TTC549 (cell line): Measurements from ENCODE around the gene OR1E2.
"Not testable (repeated sequence)": the region's sequence is repeated elsewhere in the genome, so short reads cannot be mapped to it uniquely, and the experiment has no call there.

Experiments
- FAIRE-seq: peaks from 2 replicates; lab custom pipeline; 2012; peaks lifted over from hg19 to GRCh38; lab: Jason Lieb, UNC

OR1E2 gene, protein sequence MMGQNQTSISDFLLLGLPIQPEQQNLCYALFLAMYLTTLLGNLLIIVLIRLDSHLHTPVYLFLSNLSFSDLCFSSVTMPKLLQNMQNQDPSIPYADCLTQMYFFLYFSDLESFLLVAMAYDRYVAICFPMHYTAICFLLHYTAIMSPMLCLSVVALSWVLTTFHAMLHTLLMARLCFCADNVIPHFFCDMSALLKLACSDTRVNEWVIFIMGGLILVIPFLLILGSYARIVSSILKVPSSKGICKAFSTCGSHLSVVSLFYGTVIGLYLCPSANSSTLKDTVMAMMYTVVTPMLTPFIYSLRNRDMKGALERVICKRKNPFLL

DNA sequence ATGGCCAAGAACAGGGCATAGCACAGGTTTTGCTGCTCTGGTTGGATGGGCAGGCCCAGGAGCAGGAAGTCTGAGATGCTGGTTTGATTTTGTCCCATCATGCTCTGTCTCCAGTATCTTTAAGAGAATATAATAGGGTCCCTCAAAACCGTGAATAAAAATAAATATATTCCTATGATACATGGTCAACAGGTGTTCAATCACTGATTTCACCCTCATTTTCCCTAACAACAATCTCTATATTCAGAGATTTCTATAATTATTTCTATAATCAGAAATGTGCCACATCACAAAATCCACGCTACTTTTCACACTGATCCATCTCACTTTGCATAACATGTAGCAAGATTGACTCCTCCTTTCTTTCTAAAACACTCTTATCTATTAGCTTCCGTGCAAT lies at the start of gene OR1E2:
TSS of gene OR1E2 (minus strand) at position 101 of the 400 bp plus-strand sequence. CDS start at position 101, 0 bp downstream.
- FAIRE-seq = no peak

GRCh38 chr17:3482852-3483251 lies 49.2 kb upstream of the OR1E2 start:
- no peak for FAIRE-seq

DNA sequence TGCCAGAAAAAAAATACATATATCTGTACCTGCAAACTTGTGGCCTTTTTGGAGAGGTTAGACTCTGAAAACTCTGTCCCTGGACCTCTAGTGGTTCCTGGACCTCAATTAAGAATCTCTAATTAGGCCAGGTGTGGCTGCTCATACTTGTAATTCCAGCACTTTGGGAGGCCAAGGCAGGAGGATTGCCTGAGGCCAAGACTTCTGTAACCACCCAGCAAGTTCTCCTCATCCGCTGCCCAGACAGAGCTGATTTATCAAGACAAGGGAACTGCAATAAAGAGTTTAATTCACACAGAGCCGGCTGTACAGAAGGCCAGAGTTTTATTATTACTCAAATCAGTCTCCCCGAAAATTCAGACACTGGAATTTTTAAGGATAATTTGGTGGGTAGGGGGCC lies 46.3 kb upstream of the OR1E2 start:
- FAIRE-seq = no peak

GRCh38 chr17:3475812-3476610 lies 42.4 kb upstream of the OR1E2 start, which contains the start of gene ASPA:
Gene ASPA (plus strand): TSS chr17:3475997. CDS start chr17:3476160, 163 bp downstream.
- no peak for FAIRE-seq

GRCh38 chr17:3475251-3475685 lies 41.6 kb upstream of the OR1E2 start:
- FAIRE-seq = no peak

DNA sequence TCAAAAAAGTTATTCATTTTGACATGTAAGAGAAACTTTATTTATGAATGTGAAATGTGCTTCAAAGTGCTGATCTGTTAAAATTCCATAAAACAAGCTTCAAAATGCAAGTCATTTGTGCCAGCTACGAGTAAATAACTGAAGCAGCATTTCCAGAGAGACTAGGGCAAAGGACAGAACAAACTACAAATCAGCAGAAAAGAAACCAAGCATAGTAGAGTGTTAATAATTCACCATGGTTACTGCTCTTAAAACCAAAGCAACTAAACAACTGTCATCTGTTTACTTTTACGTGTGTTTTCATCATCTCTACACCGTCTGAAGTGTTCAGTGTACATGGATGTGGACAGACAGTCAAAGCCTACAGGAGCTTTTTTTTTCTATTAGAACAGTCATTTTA lies 40.6 kb upstream of the OR1E2 start:
- no peak for FAIRE-seq

DNA sequence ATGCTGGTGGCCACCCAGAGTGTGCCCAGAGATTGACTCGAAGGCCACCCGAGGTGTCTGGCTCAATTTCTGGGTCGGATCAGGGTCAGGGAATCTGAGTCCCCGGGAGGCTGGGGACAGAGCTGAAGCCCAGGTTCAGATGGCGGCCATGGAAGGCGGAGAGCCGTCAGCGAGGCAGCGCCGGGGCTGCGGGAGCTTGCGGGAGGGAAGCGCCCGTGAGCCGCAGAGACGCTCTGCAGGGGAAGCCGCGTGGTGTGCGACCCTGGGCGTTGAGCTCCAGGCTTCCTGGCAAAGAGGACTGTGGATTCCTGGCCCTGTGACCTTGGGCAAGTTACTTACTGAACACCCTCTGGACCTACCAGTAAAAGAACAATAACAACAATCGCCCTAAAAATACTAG lies 38.5 kb upstream of the OR1E2 start:
- no peak for FAIRE-seq

- FAIRE-seq = no peak
Observed at GRCh38 chr17:3471599-3471998, 38.0 kb upstream of the OR1E2 start, which contains the start of gene SPATA22. Gene SPATA22 (minus strand): TSS chr17:3471819. CDS start chr17:3469325, 2,494 bp downstream.

DNA sequence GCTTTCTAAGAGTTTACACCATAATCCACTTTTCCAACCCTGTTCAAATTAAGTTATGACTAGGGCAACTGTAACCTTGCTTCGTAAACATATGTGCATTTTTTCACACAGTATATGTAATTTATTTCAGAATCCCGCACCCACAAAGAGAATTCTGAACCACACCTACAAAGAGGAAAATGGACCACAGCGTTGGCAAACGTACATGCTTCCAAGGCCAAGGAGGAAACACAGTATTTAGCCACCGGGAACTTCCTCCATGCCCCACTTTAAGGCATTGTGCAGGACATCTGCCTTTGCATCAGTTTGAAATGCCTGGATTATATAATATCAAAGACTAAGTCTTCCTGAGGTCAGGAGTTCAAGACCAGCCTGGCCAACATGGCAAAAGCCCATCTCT lies 35.9 kb upstream of the OR1E2 start:
- no peak for FAIRE-seq

DNA sequence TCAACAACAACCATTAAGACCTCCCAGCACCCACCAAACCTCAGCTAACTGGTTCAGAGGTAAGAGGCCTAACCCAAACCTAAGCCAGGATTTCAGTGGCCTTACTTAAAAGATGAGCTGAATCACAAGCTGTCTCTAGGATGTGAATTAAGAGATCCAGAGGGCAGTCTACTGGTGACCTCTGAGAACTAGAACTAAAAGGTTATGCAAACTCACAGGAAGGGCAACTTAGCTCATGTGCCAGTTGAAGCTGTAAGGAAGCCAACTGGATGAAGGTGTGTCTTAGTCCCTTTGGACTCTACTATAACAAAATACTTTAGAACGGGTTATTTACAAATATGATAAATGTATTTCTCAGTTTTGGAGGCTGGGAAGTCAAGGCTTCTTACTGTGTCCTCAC lies 32.7 kb upstream of the OR1E2 start:
- not testable (repeated sequence) for FAIRE-seq

GRCh38 chr17:3448059-3448665 lies 14.5 kb upstream of the OR1E2 start:
- no peak for FAIRE-seq

- no peak for FAIRE-seq
Observed at GRCh38 chr17:3447625-3448024, 14.0 kb upstream of the OR1E2 start.

- FAIRE-seq = no peak
Observed at GRCh38 chr17:3440451-3440850, 6.8 kb upstream of the OR1E2 start.

DNA sequence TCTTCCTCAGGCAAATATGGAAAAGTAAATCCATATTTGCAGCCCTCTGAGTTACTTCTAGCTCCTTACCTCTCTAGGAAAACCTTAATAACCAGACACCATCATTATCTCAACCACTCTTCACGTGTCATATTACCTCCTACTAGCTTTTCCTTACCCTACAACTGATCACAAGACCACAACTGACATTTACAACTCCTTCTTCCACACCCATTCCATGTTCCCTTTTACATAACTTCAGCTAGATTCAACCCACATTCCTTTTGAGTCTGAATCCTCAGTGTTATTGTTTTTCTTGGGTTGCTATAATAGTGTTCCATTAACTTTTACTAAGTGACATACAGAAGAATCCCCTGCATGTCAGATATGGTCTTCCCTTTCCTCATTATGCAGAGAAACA lies 4.7 kb upstream of the OR1E2 start:
- no peak for FAIRE-seq

DNA sequence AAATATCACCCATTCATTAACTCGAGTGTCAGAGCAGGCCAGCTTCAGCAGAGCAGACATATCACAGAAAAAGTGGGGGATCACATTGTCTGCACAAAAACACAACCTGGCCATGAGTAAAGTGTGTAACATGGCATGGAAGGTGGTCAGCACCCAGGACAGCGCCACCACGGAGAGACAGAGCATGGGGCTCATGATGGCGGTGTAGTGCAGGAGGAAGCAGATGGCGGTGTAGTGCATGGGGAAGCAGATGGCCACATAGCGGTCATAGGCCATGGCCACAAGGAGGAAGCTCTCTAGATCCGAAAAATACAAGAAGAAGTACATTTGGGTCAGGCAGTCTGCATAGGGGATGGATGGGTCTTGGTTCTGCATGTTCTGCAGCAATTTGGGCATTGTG lies 426 bp downstream of the OR1E2 start:
- not testable (repeated sequence) for FAIRE-seq

- no peak for FAIRE-seq
Observed at GRCh38 chr17:3418222-3418621, 15.4 kb downstream of the OR1E2 start.

- FAIRE-seq = no peak
Observed at GRCh38 chr17:3415610-3416009, 18.0 kb downstream of the OR1E2 start.

GRCh38 chr17:3412216-3412615 lies 21.4 kb downstream of the OR1E2 start:
- not testable (repeated sequence) for FAIRE-seq

DNA sequence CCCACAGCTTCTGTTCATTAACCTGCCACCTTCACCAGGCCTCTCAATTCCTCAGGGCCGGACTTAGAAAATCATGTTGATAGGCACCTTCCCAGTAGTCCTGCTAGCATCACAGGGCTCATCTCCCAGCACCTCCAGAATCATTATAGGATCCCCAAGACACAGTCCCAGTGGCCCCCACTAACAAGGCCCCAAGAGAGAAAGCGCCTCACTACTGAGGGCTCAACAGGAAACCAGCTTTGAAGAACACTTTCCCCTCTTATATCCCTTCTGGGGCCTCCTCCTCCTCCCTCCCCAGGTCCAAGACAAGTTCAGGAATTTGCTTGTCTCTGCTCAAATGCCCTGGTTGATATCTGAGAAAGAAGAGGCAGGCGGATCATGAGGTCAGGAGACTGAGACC lies 22.6 kb downstream of the OR1E2 start, which contains the start of gene OR3A3:
TSS of gene OR3A3 (plus strand) at position 301 of the 400 bp plus-strand sequence.
- no peak for FAIRE-seq

DNA sequence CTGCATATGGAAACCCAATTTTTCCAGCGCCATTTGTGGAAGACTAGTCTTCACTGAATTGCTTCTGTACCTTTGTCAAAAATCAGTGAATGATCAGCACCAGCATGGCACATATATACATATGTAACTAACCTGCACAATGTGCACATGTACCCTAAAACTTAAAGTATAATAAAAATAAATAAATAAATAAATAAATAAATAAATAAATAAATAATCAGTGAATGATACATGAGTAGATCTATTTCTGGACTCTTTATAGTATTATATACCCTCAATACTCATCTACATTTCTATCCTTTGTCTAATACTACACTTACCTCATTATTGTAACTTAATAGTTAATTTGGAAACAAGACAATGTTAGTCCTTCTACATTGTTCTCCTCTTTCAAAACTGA lies 29.8 kb downstream of the OR1E2 start:
- FAIRE-seq = not testable (repeated sequence)

GRCh38 chr17:3401786-3402185 lies 31.9 kb downstream of the OR1E2 start:
- no peak for FAIRE-seq

- FAIRE-seq = no peak
Observed at GRCh38 chr17:3400055-3400454, 33.6 kb downstream of the OR1E2 start.

GRCh38 chr17:3398310-3398709 lies 35.3 kb downstream of the OR1E2 start, which contains the start of gene OR1E1:
Gene OR1E1 (minus strand): TSS chr17:3398410. CDS start chr17:3398410, 0 bp downstream.
- no peak for FAIRE-seq
